ENCODE measurements around the gene CARD9.
"Not testable (repeated sequence)": the region's sequence is repeated elsewhere in the genome, so short reads cannot be mapped to it uniquely, and the experiment has no call there.

CARD9 gene

GRCh38 chr9:136353088-136353487 is 20.4 kb downstream of the CARD9 start:
- Histone ChIP-seq H2BK5ac (ENCODE audit: low read depth, low read length, poor library complexity, severe bottlenecking) (no peak overlapping the region), H2AK5ac (ENCODE audit: low read length, severe bottlenecking) (no peak overlapping the region), H4K91ac (ENCODE audit: low read length) (no peak overlapping the region), H2BK15ac (ENCODE audit: low read depth, poor library complexity, severe bottlenecking) (no peak overlapping the region), H3K4me3 (ENCODE audit: insufficient read depth in 1 of 2, low read depth in 1 of 2, low read length in 2 of 2) (no peak overlapping the region), H3K27ac (ENCODE audit: low read length, poor library complexity, severe bottlenecking) (no peak overlapping the region), H3K79me1 (replicated peaks; ENCODE audit: low read length, poor library complexity, severe bottlenecking) (no peaks in the 10 kb centered on the region), H3K4me1 (ENCODE audit: control insufficient read depth, insufficient read depth, low read depth, low read length) (peaks cover 41% of the 10 kb centered on the region), H3K36me3 (ENCODE audit: control insufficient read depth in 1 of 2, insufficient read depth in 2 of 2, low read depth in 1 of 2, low read length in 2 of 2) (peaks cover 16 to 72% of the 10 kb centered on the region in 2 experiments), H2AFZ (ENCODE audit: low read depth, low read length) (no peak overlapping the region), H3K14ac (ENCODE audit: low read length in 2 of 2) (no peak overlapping the region), H3K18ac (ENCODE audit: low read depth in 1 of 2, low read length in 2 of 2) (no peak overlapping the region), H3K4me2 (ENCODE audit: low read length, poor library complexity, severe bottlenecking) (no peak overlapping the region), H4K8ac (ENCODE audit: low read length) (no peak overlapping the region), H2BK120ac (ENCODE audit: low read depth, low read length) (no peak overlapping the region), H3K23ac (ENCODE audit: low read length in 2 of 2) (no peak overlapping the region), H3K27me3 (ENCODE audit: control insufficient read depth in 1 of 2, insufficient read depth in 1 of 2, low read length in 2 of 2) (no peaks in the 10 kb centered on the region), H2BK12ac (ENCODE audit: low read length in 2 of 2) (no peak overlapping the region), H3K4ac (ENCODE audit: low read depth in 1 of 2, low read length in 2 of 2) (no peak overlapping the region), H3K9me3 (ENCODE audit: control insufficient read depth, low read length) (no peaks in the 10 kb centered on the region), H3K9ac (ENCODE audit: low read length) (no peak overlapping the region)
- no peak for DNase-seq
- 93% methylated on average over 11 of the region's 11 CpGs for WGBS

GRCh38 chr9:136352682-136353081 is 20.8 kb downstream of the CARD9 start:
- no peak overlapping the region for H3K23ac ChIP-seq (ENCODE audit: low read length in 2 of 2)
- no peak overlapping the region for H3K27ac ChIP-seq (ENCODE audit: low read length, poor library complexity, severe bottlenecking)
- no peak overlapping the region for H2AFZ ChIP-seq (ENCODE audit: low read depth, low read length)
- H3K36me3 ChIP-seq (ENCODE audit: control insufficient read depth in 1 of 2, insufficient read depth in 2 of 2, low read depth in 1 of 2, low read length in 2 of 2) = peaks cover 16 to 69% of the 10 kb centered on the region in 2 experiments
- DNase-seq = no peak
- H3K18ac ChIP-seq (ENCODE audit: low read depth in 1 of 2, low read length in 2 of 2) = no peak overlapping the region
- H4K91ac ChIP-seq (ENCODE audit: low read length) = no peak overlapping the region
- no peaks in the 10 kb centered on the region for H3K9me3 ChIP-seq (ENCODE audit: control insufficient read depth, low read length)
- no peaks in the 10 kb centered on the region for H3K27me3 ChIP-seq (ENCODE audit: control insufficient read depth in 1 of 2, insufficient read depth in 1 of 2, low read length in 2 of 2)
- H3K4me3 ChIP-seq (ENCODE audit: insufficient read depth in 1 of 2, low read depth in 1 of 2, low read length in 2 of 2) = no peak overlapping the region
- H4K8ac ChIP-seq (ENCODE audit: low read length) = no peak overlapping the region
- 83% methylated on average over 16 of the region's 16 CpGs for WGBS
- H3K79me1 ChIP-seq (replicated peaks; ENCODE audit: low read length, poor library complexity, severe bottlenecking) = no peaks in the 10 kb centered on the region
- no peak overlapping the region for H3K9ac ChIP-seq (ENCODE audit: low read length)
- no peak overlapping the region for H3K4ac ChIP-seq (ENCODE audit: low read depth in 1 of 2, low read length in 2 of 2)
- peaks cover 40% of the 10 kb centered on the region for H3K4me1 ChIP-seq (ENCODE audit: control insufficient read depth, insufficient read depth, low read depth, low read length)
- no peak overlapping the region for H3K4me2 ChIP-seq (ENCODE audit: low read length, poor library complexity, severe bottlenecking)
- no peak overlapping the region for H2BK15ac ChIP-seq (ENCODE audit: low read depth, poor library complexity, severe bottlenecking)
- no peak overlapping the region for H2BK120ac ChIP-seq (ENCODE audit: low read depth, low read length)
- no peak overlapping the region for H2BK12ac ChIP-seq (ENCODE audit: low read length in 2 of 2)
- H3K14ac ChIP-seq (ENCODE audit: low read length in 2 of 2) = peak overlapping the region in 1 of 2 experiments; percentile 36
- H2BK5ac ChIP-seq (ENCODE audit: low read depth, low read length, poor library complexity, severe bottlenecking) = no peak overlapping the region
- no peak overlapping the region for H2AK5ac ChIP-seq (ENCODE audit: low read length, severe bottlenecking)

- not testable (repeated sequence) for H4K8ac ChIP-seq (ENCODE audit: low read length); H3K9me3 ChIP-seq (ENCODE audit: control insufficient read depth, low read length); H3K9ac ChIP-seq (ENCODE audit: low read length); H3K4me2 ChIP-seq (ENCODE audit: low read length, poor library complexity, severe bottlenecking); H3K4ac ChIP-seq (ENCODE audit: low read depth in 1 of 2, low read length in 2 of 2); H2AFZ ChIP-seq (ENCODE audit: low read depth, low read length); DNase-seq; H3K18ac ChIP-seq (ENCODE audit: low read depth in 1 of 2, low read length in 2 of 2); H3K27ac ChIP-seq (ENCODE audit: low read length, poor library complexity, severe bottlenecking); H3K14ac ChIP-seq (ENCODE audit: low read length in 2 of 2); H3K23ac ChIP-seq (ENCODE audit: low read length in 2 of 2); H2BK5ac ChIP-seq (ENCODE audit: low read depth, low read length, poor library complexity, severe bottlenecking); H2BK15ac ChIP-seq (ENCODE audit: low read depth, poor library complexity, severe bottlenecking); H3K4me3 ChIP-seq (ENCODE audit: insufficient read depth in 1 of 2, low read depth in 1 of 2, low read length in 2 of 2); H4K91ac ChIP-seq (ENCODE audit: low read length); H2BK120ac ChIP-seq (ENCODE audit: low read depth, low read length); H2BK12ac ChIP-seq (ENCODE audit: low read length in 2 of 2); H2AK5ac ChIP-seq (ENCODE audit: low read length, severe bottlenecking); H3K27me3 ChIP-seq (ENCODE audit: control insufficient read depth in 1 of 2, insufficient read depth in 1 of 2, low read length in 2 of 2); H3K79me1 ChIP-seq (replicated peaks; ENCODE audit: low read length, poor library complexity, severe bottlenecking)
- Histone ChIP-seq H3K4me1 (ENCODE audit: control insufficient read depth, insufficient read depth, low read depth, low read length) (peaks cover 38% of the 10 kb centered on the region), H3K36me3 (ENCODE audit: control insufficient read depth in 1 of 2, insufficient read depth in 2 of 2, low read depth in 1 of 2, low read length in 2 of 2) (peaks cover 13 to 61% of the 10 kb centered on the region in 2 experiments)
- WGBS = 95% methylated on average over 12 of the region's 24 CpGs
These were observed 21.6 kb downstream of the CARD9 start for GRCh38 chr9:136351868-136352267.

GRCh38 chr9:136351252-136351800 is 22.1 kb downstream of the CARD9 start:
- Histone ChIP-seq H3K23ac (ENCODE audit: low read length in 2 of 2) (no peak overlapping the region), H3K79me1 (replicated peaks; ENCODE audit: low read length, poor library complexity, severe bottlenecking) (no peaks in the 10 kb centered on the region), H3K18ac (ENCODE audit: low read depth in 1 of 2, low read length in 2 of 2) (no peak overlapping the region), H2BK5ac (ENCODE audit: low read depth, low read length, poor library complexity, severe bottlenecking) (no peak overlapping the region), H2AFZ (ENCODE audit: low read depth, low read length) (no peak overlapping the region), H4K8ac (ENCODE audit: low read length) (no peak overlapping the region), H3K27me3 (ENCODE audit: control insufficient read depth in 1 of 2, insufficient read depth in 1 of 2, low read length in 2 of 2) (no peaks in the 10 kb centered on the region), H2BK15ac (ENCODE audit: low read depth, poor library complexity, severe bottlenecking) (no peak overlapping the region), H2AK5ac (ENCODE audit: low read length, severe bottlenecking) (no peak overlapping the region), H2BK12ac (ENCODE audit: low read length in 2 of 2) (no peak overlapping the region), H3K9me3 (ENCODE audit: control insufficient read depth, low read length) (no peaks in the 10 kb centered on the region), H4K91ac (ENCODE audit: low read length) (peak overlapping the region; percentile 29), H3K4me3 (ENCODE audit: insufficient read depth in 1 of 2, low read depth in 1 of 2, low read length in 2 of 2) (no peak overlapping the region), H3K36me3 (ENCODE audit: control insufficient read depth in 1 of 2, insufficient read depth in 2 of 2, low read depth in 1 of 2, low read length in 2 of 2) (peaks cover 8 to 55% of the 10 kb centered on the region in 2 experiments), H3K9ac (ENCODE audit: low read length) (no peak overlapping the region), H3K27ac (ENCODE audit: low read length, poor library complexity, severe bottlenecking) (no peak overlapping the region), H2BK120ac (ENCODE audit: low read depth, low read length) (no peak overlapping the region), H3K4me1 (ENCODE audit: control insufficient read depth, insufficient read depth, low read depth, low read length) (peaks cover 37% of the 10 kb centered on the region), H3K4ac (ENCODE audit: low read depth in 1 of 2, low read length in 2 of 2) (no peak overlapping the region), H3K14ac (ENCODE audit: low read length in 2 of 2) (no peak overlapping the region), H3K4me2 (ENCODE audit: low read length, poor library complexity, severe bottlenecking) (no peak overlapping the region)
- no peak for DNase-seq
- WGBS = 92% methylated on average over 11 of the region's 11 CpGs
